SU-DHL-6 (cell line): ENCODE results near the gene MARCOL.

Experiments
- H2AFZ ChIP-seq: fragments of 200-600 bp; sonication (generic); 2 replicates; pipeline ENCODE4 v1.6.1; 2014; ENCODE audit warnings: low read depth, mild to moderate bottlenecking, moderate library complexity, mixed read lengths, antibody characterized with exemption, low read length; ENCODE audit not compliant: severe bottlenecking
- H3F3A ChIP-seq: fragments of 200-600 bp; shearing (Covaris generic); 2 replicates; pipeline ENCODE4 v1.6.0; 2016; ENCODE audit warnings: antibody characterized with exemption, mild to moderate bottlenecking; ENCODE audit not compliant: insufficient read depth
- H3K27ac ChIP-seq: fragments of 200-600 bp; sonication (generic); 2 replicates; pipeline ENCODE4 v1.5.1; 2016; ENCODE audit warnings: low read depth, mild to moderate bottlenecking, low read length, moderate library complexity, mixed read lengths
- H3K27me3 ChIP-seq: fragments of 200-600 bp; sonication (generic), shearing (Covaris generic); 2 replicates; pipeline ENCODE4 v1.6.0; 2014; ENCODE audit warnings: mild to moderate bottlenecking, low read length
- H3K36me3 ChIP-seq: fragments of 200-600 bp; sonication (generic); 2 replicates; pipeline ENCODE4 v1.6.1; 2014; ENCODE audit warnings: mild to moderate bottlenecking, low read length, mixed read lengths
- H3K4me2 ChIP-seq: fragments of 300-600, 200-600 bp; shearing (Covaris generic), sonication (generic); 2 replicates; pipeline ENCODE4 v1.6.0; 2014; ENCODE audit warnings: low read length, low read depth, mild to moderate bottlenecking; ENCODE audit not compliant: poor library complexity, severe bottlenecking
- H3K4me3 ChIP-seq: fragments of 200-600 bp; sonication (generic); 2 replicates; pipeline ENCODE4 v1.5.1; 2014; ENCODE audit warnings: antibody characterized with exemption, low read length, mild to moderate bottlenecking, mixed read lengths; ENCODE audit not compliant: insufficient read depth, poor library complexity, severe bottlenecking
- H3K79me2 ChIP-seq: fragments of 200-600 bp; sonication (generic); 2 replicates; pipeline ENCODE4 v1.6.1; 2014; ENCODE audit warnings: mild to moderate bottlenecking, low read length, moderate library complexity; ENCODE audit not compliant: insufficient read depth
- H3K9ac ChIP-seq: fragments of 200-600 bp; sonication (generic); 2 replicates; pipeline ENCODE4 v1.7.0; 2014; ENCODE audit warnings: mild to moderate bottlenecking, low read length
- H3K9me2 ChIP-seq: fragments of 200-600 bp; sonication (generic); replicated peaks from 2 replicates; pipeline ENCODE4 v1.6.1; 2014; ENCODE audit warnings: low read length; ENCODE audit not compliant: insufficient read depth
- H3K9me3 ChIP-seq: fragments of 200-600 bp; sonication (generic); 2 replicates; pipeline ENCODE4 v1.6.1; 2014; ENCODE audit warnings: low read length, mixed read lengths; ENCODE audit not compliant: insufficient read depth
- H4K20me1 ChIP-seq: fragments of 200-600 bp; sonication (generic); 2 replicates; pipeline ENCODE4 v1.6.1; 2014; ENCODE audit warnings: low read depth, mild to moderate bottlenecking, antibody characterized with exemption, low read length, moderate library complexity, mixed read lengths
- CTCF ChIP-seq: fragments of 200-600 bp; sonication (generic); IDR thresholded peaks from one replicate; pipeline ENCODE4 v1.5.1; 2017; ENCODE audit warnings: antibody characterized with exemption, mild to moderate bottlenecking, low read length, moderate library complexity; ENCODE audit not compliant: insufficient read depth, poor library complexity, severe bottlenecking
- EZH2phosphoT487 ChIP-seq: fragments of 200-600 bp; sonication (generic), shearing (Covaris generic); conservative IDR thresholded peaks from 2 replicates; pipeline ENCODE4 v1.6.1; 2018; ENCODE audit warnings: mild to moderate bottlenecking, antibody characterized with exemption, low read length, moderate library complexity, mixed read lengths

MARCOL gene, protein sequence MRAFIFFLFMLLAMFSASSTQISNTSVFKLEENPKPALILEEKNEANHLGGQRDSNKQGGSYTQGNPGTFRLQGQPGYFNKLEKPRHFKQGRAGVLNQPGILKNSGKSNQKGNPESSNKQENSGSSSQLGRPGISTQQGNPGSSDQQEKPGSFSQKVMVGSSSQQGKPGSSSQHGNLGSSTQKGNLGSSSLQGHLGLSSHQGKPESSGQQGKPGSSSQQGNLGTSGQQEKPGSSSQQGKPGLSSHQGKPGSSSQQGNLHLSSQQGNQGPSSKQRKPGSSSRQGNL

GRCh38 chr5:148238418-148238794, at the start of gene MARCOL:
MARCOL (plus strand) TSS chr5:148238525; CDS start chr5:148238598, 73 bp downstream.
- no peaks in the 10 kb centered on the region for H3K9me3 ChIP-seq
- H3F3A ChIP-seq = no peaks in the 10 kb centered on the region
- H3K27me3 ChIP-seq = no peaks in the 10 kb centered on the region; the same call in 1 of the 2 replicates
- TF ChIP-seq CTCF = no peak
- no peak for TF ChIP-seq EZH2phosphoT487
- H3K36me3 ChIP-seq = no peaks in the 10 kb centered on the region
- no peaks in the 10 kb centered on the region for H3K79me2 ChIP-seq
- H2AFZ ChIP-seq = no peak within 1 kb of the TSS
- H3K9me2 ChIP-seq = no peaks in the 10 kb centered on the region
- no peak within 1 kb of the TSS for H3K27ac ChIP-seq
- H3K9ac ChIP-seq = no peak within 1 kb of the TSS
- no peak within 1 kb of the TSS for H3K4me3 ChIP-seq
- H4K20me1 ChIP-seq = no peaks in the 10 kb centered on the region
- no peak within 1 kb of the TSS for H3K4me2 ChIP-seq

DNA sequence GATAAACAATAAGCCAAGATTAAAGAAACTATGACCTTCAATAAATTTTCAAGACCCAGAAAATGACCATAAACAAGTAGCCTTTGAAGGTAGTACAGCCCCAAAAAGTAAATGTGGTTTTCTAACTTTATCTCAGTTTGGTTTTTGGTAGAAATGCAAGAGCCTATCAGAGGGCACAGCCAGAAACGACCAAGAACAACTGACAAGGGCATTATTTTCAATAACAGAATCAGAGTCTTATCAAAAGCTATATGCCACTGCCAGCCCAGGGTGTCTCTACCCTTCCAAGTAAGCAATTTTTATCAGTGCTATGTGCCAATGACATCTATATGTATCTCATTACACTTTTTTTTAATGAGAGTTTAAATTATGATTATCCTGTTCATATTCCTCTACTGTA, 47.3 kb upstream of the MARCOL start:
- H3K36me3 ChIP-seq = no peaks in the 10 kb centered on the region
- H3K9me3 ChIP-seq = no peaks in the 10 kb centered on the region
- H3K27ac ChIP-seq = no peak overlapping the region
- H3K79me2 ChIP-seq = no peaks in the 10 kb centered on the region
- H2AFZ ChIP-seq = no peak overlapping the region
- H3K27me3 ChIP-seq = no peaks in the 10 kb centered on the region
- no peaks in the 10 kb centered on the region for H3F3A ChIP-seq
- H3K9me2 ChIP-seq = no peaks in the 10 kb centered on the region
- no peaks in the 10 kb centered on the region for H4K20me1 ChIP-seq
- TF ChIP-seq CTCF (no peak), EZH2phosphoT487 (no peak)
- no peak overlapping the region for H3K9ac ChIP-seq
- H3K4me3 ChIP-seq = no peak overlapping the region
- H3K4me2 ChIP-seq = no peak overlapping the region

- Histone ChIP-seq H3K4me2 (no peak overlapping the region), H3K27ac (no peak overlapping the region), H3F3A (no peaks in the 10 kb centered on the region), H3K79me2 (no peaks in the 10 kb centered on the region), H2AFZ (no peak overlapping the region), H3K27me3 (no peaks in the 10 kb centered on the region), H3K9ac (no peak overlapping the region), H4K20me1 (no peaks in the 10 kb centered on the region), H3K36me3 (no peaks in the 10 kb centered on the region), H3K4me3 (no peak overlapping the region), H3K9me3 (no peaks in the 10 kb centered on the region), H3K9me2 (no peaks in the 10 kb centered on the region)
- no peak for TF ChIP-seq EZH2phosphoT487
- TF ChIP-seq CTCF = no peak
Observed at GRCh38 chr5:148193202-148193601, 45.1 kb upstream of the MARCOL start.
